GM19238 (cell line): ENCODE measurements around the gene CCR7.
"Not testable (repeated sequence)": the region's sequence is repeated elsewhere in the genome, so short reads cannot be mapped to it uniquely, and the experiment has no call there.

ENCODE experiments used
- DNase-seq: peaks from one replicate; pipeline ENCODE4 v3.0.0; 2011; ENCODE audit warnings: low spot score; ENCODE audit not compliant: insufficient read length

Gene CCR7

DNA sequence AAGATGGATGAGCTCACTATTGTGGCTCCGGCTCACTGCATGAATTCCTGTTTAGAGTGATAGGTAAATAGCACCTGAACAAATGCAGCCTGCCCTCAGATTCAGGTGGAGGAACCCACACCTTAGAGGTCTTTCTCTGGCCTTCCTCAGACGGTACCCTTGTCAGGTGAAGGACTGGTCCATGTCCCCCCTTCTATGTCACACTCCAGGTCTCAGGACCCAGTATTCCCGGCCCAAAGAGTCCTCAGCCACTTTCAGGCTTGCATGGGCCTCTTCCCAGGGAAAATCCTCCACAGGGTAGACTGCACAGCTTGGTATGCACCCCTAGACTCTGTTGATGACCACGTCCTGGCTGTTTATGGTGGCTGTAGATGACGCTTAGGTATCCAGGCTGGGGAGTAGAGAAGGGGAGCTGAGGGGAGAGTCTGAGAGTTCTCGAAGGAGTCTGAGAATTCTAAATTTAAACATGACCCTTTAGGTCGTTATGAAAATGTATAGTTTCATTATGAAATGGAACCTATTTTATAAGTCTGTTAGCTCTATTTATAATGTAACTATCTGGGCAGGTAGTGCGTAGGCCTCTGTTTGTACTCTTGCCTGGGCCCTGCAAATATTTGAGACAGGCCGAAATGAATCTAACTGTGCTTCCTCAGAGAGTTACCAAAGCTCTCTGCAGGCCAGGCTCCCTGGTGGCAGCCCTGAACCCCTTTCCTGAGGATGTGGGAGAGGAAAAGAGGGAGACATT, 32.5 kb upstream of the CCR7 start:
- DNase-seq, result no peak

- DNase-seq, result no peak
Observed at GRCh38 chr17:40597156-40597555, 31.9 kb upstream of the CCR7 start.

DNA sequence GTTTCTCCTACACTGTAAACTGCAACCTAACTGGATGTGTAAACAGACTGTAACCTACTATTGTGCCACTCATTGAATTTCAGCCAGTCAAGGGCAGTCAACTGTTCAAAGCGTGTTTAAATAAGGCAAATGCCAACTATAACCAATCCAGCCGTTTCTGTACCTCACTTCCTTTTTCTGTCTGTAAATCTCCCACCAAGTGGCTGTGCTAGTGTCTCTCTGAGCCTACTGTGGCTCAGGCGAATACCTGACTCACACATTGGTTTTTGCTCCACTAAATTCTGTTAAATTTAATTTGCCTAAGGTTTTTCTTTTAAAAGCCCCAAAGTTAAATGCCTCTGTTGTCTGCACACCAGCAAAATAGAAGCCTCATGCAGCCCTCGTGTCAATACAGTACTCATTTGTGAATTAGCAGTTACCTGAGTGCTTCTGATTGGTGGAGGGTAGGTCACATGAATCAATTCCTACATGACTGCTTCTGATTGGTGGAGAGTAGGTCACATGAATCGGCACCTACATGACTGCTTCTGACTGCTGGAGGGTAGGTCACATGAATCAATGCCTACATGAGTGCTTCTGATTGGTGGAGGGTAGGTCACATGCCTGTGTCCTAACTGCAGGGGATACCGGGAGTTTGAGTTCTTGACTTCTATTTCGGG, 31.1 kb upstream of the CCR7 start:
- no peak for DNase-seq

GRCh38 chr17:40590742-40591141, 25.5 kb upstream of the CCR7 start:
- no peak for DNase-seq

DNA sequence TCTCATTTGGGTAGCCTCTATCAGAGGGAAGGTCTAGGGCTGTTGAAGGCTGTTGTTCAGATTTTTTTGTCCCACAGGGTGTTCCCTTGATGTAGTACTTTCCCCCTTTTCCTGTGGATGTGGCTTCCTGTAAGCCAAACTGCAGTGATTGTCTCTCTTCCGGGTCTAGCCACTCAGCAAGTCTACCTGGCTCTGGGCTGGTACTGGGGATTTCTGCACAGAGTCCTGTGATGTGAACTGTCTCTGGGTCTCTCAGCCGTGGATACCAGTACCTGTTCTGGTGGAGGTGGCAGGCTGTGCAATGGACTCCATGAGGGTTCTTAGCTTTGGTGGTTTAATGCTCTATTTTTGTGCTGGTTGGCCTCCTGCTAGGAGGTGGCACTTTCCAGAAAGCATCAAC, 23.3 kb upstream of the CCR7 start:
- no peak for DNase-seq

GRCh38 chr17:40586264-40586663, 21.0 kb upstream of the CCR7 start:
- DNase-seq, result not testable (repeated sequence)

- DNase-seq, result not testable (repeated sequence)
Observed at GRCh38 chr17:40584950-40585349, 19.7 kb upstream of the CCR7 start.

GRCh38 chr17:40582328-40582901, 17.1 kb upstream of the CCR7 start:
- DNase-seq, result peak; percentile 50

DNA sequence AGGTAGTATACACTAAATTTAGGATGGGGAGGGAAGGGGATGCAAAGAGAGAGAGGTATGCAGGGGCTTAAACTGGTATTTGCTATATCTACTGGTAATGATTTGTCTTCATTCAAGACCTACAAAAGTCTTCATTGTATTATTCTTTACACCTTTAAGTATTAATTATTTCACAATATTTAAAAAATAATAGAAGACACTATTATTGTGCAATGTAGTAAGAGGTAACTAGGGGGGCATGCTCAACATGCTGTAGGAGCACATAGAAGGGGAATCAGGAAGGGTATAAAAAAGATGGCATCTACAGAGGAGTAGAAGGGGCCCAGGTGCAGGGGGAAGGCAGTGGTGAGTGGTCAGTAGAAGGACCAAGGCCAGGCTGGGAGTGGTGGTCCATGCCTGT, 14.9 kb upstream of the CCR7 start:
- no peak for DNase-seq

DNA sequence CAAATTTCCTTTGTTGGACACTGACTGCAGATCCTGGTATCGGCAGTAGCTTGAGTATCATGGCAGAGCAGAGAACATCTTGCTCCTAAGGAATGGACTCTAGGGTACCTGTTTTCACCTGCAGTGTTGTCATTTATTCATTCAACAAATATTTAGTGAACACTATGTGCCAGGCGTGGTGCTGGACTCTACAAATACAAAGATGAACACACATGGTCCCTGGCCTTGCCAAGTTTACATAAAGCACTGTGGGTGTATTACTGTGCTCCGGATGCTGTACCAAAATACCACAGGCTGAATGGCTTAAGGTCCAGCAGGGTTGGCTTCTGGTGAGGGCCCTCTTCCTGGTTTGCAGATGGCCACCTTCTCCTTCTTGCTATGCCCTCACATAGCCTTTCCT, 14.2 kb upstream of the CCR7 start:
- DNase-seq, result no peak

- DNase-seq, result no peak
Observed at GRCh38 chr17:40577611-40578065, 12.4 kb upstream of the CCR7 start.

GRCh38 chr17:40576113-40576740, 11.0 kb upstream of the CCR7 start:
- no peak for DNase-seq

- no peak for DNase-seq
Observed at GRCh38 chr17:40574292-40574691, 9.0 kb upstream of the CCR7 start.

DNA sequence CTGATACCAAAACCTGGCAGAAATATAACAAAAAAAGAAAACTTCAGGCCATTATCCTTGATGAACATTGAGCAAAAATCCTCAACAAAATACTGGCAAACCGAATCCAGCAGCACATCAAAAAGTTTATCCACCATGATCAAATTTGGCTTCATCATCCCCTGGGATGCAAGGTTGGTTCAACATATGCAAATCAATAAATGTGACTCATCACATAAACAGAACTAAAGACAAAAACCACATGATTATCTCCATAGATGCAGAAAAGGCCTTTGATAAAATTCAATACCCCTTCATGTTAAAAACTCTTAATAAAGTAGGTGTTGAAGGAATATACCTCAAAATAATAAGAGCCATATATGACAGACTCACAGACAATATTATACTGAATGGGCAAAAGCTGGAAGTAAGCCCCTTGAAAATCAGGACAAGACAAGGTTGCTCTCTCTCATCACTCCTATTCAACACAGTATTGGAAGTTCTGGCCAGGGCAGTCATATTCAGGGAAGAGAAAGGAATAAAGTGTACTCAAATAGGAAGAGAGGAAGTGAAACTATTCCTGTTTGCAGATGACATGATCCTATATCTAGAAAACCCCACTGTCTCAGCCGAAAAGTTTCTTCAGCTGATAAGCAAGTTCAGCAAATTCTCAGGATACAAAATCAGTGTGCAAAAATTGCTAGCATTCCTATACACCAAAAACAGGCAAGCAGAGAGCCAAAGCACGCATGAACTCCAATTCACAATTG, 7.1 kb upstream of the CCR7 start:
- not testable (repeated sequence) for DNase-seq

- DNase-seq, result no peak
Observed at GRCh38 chr17:40568074-40568836, 3.0 kb upstream of the CCR7 start.

- no peak for DNase-seq
Observed at GRCh38 chr17:40567377-40567776, 2.1 kb upstream of the CCR7 start.

GRCh38 chr17:40565769-40566409, 617 bp upstream of the CCR7 start:
- DNase-seq, result no peak

DNA sequence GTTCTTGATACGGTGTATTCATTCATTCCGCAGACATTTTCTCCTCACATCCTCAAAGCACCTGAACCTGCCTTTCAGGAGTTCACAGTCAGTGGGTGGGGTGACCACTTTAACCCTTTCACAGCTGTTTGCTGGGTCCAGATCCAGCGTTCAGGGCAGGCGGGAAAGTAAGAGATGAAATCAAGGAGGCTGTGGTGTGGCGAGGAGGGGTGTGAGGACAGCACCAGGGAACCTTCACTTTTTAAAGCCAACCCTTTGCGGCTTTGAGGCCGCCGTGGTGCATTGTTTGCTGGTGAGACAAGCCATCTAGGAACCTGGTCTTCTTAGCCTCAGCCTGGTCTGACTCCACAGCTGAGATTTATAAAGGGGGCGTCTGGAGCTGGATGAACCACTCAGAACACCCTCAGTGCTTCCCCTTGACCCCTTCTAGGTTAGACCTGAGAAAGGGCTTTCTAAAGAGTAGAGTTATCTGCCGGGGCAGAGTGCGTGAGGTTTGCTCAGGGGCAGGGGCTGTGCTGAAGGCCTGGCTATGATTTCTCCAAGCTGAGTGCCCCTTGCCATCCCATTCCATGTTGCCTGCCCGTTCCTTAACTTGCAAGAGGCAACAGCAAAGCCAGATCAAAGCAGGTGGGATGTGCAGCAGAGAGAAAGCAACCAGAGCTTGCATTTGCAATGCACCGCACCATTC, 933 bp downstream of the CCR7 start:
- no peak for DNase-seq

DNA sequence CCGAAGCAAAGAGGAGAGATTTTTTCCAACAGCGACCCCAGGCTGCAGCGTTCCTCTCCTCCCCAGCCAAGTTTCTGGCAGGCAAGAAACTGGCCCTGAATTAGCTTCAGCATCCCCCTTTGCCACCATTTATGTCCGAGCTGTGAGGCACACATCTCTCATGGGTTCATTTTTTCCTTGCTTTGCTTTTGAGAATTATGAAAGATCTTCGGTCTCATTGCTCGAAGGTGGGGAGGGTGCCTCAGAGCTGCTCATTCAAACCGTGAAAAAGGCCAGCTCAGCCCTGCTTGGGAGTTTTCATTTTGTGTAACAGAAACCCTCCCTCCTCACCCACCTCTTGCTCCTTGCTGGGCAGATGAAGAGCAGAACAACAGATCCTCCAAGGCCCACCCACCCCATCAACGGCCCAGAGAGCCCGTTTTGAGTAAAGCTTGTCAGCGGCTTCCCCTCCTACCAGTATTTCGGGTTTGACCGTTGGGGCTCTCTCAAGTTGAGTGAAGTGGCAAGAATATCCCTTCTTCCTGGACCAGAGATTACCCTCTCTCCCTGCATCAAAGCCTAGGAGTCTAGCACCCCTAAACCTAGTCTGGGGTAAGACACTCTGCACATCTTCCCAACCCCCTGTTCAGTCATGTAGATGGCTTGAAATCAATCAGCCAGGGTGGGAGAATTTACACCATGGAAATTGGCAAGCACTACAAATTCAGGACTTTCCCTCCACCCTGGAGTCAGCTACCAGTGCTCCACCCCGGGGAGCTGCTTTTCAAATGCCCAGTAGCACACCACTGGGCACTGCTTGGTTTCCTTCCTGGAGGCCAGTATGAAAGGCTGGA, 1.8 kb downstream of the CCR7 start:
- no peak for DNase-seq
